ENCODE measurements around the gene ANK3. TPM values are rescaled to one million over a fixed set of nuclear protein-coding genes. Genes with fewer than 3 reads are reported as not detected.

The ANK3 gene
- polyA plus RNA-seq, 1 donor from 2014 or later = 114 TPM

DNA sequence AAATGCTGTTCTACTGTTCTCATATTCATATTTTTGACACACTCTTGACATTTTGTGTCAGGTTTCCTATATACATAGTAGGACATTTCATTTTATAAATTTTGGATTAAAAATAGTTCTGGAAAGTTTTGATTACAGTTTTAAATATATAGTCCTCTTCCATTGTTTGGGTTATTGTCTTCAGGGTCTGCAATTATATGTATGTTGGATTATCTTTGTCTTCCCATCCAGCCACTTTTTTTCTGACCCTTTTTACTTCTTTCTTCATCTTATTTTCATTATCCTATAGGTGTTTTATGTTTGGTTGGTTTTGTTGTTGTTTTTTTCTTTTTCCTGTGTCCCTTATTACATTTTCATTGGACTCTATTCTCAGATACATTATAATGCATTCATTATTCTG is 412.2 kb downstream of the ANK3 start:
- no peaks in the 10 kb centered on the region for H4K20me1 ChIP-seq (ENCODE audit: insufficient read depth)
- no peak overlapping the region for H2AFZ ChIP-seq (ENCODE audit: low read depth, low read length)
- no peak overlapping the region for H3K9ac ChIP-seq (ENCODE audit: low read length)
- no peaks in the 10 kb centered on the region for H3K9me2 ChIP-seq (ENCODE audit: insufficient read depth, low read length)
- H3K27ac ChIP-seq (ENCODE audit: low read length) = no peak overlapping the region
- no peaks in the 10 kb centered on the region for H3K79me2 ChIP-seq (replicated peaks; ENCODE audit: insufficient read depth, low read length)
- no peaks in the 10 kb centered on the region for H3K9me3 ChIP-seq (ENCODE audit: low read length)
- no peak overlapping the region for H3K4me3 ChIP-seq (ENCODE audit: low read length)
- no peaks in the 10 kb centered on the region for H3K36me3 ChIP-seq (ENCODE audit: insufficient read depth, low read length)
- H3K4me2 ChIP-seq (ENCODE audit: low read length) = no peak overlapping the region
- H3F3A ChIP-seq (ENCODE audit: insufficient read depth, low read length, poor library complexity, severe bottlenecking) = no peaks in the 10 kb centered on the region
- no peak for TF ChIP-seq POLR2AphosphoS5 (IDR thresholded peaks at IDR 0.05)
- TF ChIP-seq SMC3 (conservative IDR thresholded peaks at IDR 0.05; ENCODE audit: poor library complexity) = no peak
- TF ChIP-seq, protein P1, sequence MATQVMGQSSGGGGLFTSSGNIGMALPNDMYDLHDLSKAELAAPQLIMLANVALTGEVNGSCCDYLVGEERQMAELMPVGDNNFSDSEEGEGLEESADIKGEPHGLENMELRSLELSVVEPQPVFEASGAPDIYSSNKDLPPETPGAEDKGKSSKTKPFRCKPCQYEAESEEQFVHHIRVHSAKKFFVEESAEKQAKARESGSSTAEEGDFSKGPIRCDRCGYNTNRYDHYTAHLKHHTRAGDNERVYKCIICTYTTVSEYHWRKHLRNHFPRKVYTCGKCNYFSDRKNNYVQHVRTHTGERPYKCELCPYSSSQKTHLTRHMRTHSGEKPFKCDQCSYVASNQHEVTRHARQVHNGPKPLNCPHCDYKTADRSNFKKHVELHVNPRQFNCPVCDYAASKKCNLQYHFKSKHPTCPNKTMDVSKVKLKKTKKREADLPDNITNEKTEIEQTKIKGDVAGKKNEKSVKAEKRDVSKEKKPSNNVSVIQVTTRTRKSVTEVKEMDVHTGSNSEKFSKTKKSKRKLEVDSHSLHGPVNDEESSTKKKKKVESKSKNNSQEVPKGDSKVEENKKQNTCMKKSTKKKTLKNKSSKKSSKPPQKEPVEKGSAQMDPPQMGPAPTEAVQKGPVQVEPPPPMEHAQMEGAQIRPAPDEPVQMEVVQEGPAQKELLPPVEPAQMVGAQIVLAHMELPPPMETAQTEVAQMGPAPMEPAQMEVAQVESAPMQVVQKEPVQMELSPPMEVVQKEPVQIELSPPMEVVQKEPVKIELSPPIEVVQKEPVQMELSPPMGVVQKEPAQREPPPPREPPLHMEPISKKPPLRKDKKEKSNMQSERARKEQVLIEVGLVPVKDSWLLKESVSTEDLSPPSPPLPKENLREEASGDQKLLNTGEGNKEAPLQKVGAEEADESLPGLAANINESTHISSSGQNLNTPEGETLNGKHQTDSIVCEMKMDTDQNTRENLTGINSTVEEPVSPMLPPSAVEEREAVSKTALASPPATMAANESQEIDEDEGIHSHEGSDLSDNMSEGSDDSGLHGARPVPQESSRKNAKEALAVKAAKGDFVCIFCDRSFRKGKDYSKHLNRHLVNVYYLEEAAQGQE (IDR thresholded peaks at IDR 0.05; ENCODE audit: borderline replicate concordance) = no peak
- TF ChIP-seq MXI1 (conservative IDR thresholded peaks at IDR 0.05; ENCODE audit: poor library complexity, severe bottlenecking) = no peak
- TF ChIP-seq TAF1 (IDR thresholded peaks at IDR 0.05; ENCODE audit: low read depth) = no peak
- no peak for TF ChIP-seq EZH2 (IDR thresholded peaks at IDR 0.05; ENCODE audit: borderline replicate concordance, insufficient read depth, low read length, poor library complexity, severe bottlenecking)
- no peak for TF ChIP-seq EP300 (conservative IDR thresholded peaks at IDR 0.05; ENCODE audit: poor library complexity, severe bottlenecking)
- no peaks in the 10 kb centered on the region for H3K27me3 ChIP-seq (ENCODE audit: insufficient read depth, low read depth, low read length)

GRCh38 chr10:59976909-59977308 is 412.8 kb downstream of the ANK3 start:
- no peak overlapping the region for H3K4me3 ChIP-seq (ENCODE audit: low read length)
- H3K36me3 ChIP-seq (ENCODE audit: insufficient read depth, low read length) = no peaks in the 10 kb centered on the region
- H3K9ac ChIP-seq (ENCODE audit: low read length) = no peak overlapping the region
- H3K79me2 ChIP-seq (replicated peaks; ENCODE audit: insufficient read depth, low read length) = no peaks in the 10 kb centered on the region
- no peak overlapping the region for H3K4me2 ChIP-seq (ENCODE audit: low read length)
- H3K27ac ChIP-seq (ENCODE audit: low read length) = no peak overlapping the region
- H3F3A ChIP-seq (ENCODE audit: insufficient read depth, low read length, poor library complexity, severe bottlenecking) = no peaks in the 10 kb centered on the region
- H3K9me3 ChIP-seq (ENCODE audit: low read length) = no peaks in the 10 kb centered on the region
- H3K27me3 ChIP-seq (ENCODE audit: insufficient read depth, low read depth, low read length) = no peaks in the 10 kb centered on the region
- TF ChIP-seq RAD21 (conservative IDR thresholded peaks at IDR 0.05) = no peak
- TF ChIP-seq EZH2 (IDR thresholded peaks at IDR 0.05; ENCODE audit: borderline replicate concordance, insufficient read depth, low read length, poor library complexity, severe bottlenecking) = no peak
- no peak for TF ChIP-seq MXI1 (conservative IDR thresholded peaks at IDR 0.05; ENCODE audit: poor library complexity, severe bottlenecking)
- no peak for TF ChIP-seq TAF1 (IDR thresholded peaks at IDR 0.05; ENCODE audit: low read depth)
- no peaks in the 10 kb centered on the region for H4K20me1 ChIP-seq (ENCODE audit: insufficient read depth)
- H3K9me2 ChIP-seq (ENCODE audit: insufficient read depth, low read length) = no peaks in the 10 kb centered on the region
- no peak overlapping the region for H2AFZ ChIP-seq (ENCODE audit: low read depth, low read length)

Small RNAs within 50 kb of the gene (small RNA-seq; reads per million reads assigned to genes)
- 0 to 1.2 (median 0) reads per million in 3 experiments for gene RF00019
